GM21723 (cell line): ENCODE data around the gene MYOC.
"Not testable (repeated sequence)": the region's sequence is repeated elsewhere in the genome, so short reads cannot be mapped to it uniquely, and the experiment has no call there.

ENCODE experiments used
- ATAC-seq: cut with Tn5 transposase; IDR thresholded peaks from one replicate; pipeline ENCODE4 v1.9.1; 2021; ENCODE audit warnings: mild to moderate bottlenecking, moderate library complexity; ENCODE audit not compliant: unreplicated experiment

The MYOC gene

GRCh38 chr1:171611306-171611705 is 41.2 kb downstream of the MYOC start:
- no peak for ATAC-seq

DNA sequence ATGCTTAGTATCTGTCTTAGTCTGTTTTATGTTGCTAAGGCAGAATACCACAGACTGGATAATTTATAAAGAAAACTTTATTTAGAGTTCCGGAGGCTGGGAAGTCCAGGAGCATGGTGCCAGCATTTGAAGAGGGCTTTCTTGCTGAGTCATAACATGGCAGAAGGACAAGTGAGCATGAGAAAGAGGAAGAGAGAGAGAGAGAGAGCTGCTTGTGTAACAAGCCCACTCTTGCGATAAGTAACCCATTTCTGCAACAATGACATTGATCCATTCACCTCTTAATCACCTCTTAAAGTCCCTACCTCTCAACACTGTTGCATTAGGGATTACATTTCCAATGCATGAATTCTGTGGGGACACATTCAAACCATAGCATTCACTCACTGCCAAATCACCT is 42.1 kb downstream of the MYOC start:
- no peak for ATAC-seq

DNA sequence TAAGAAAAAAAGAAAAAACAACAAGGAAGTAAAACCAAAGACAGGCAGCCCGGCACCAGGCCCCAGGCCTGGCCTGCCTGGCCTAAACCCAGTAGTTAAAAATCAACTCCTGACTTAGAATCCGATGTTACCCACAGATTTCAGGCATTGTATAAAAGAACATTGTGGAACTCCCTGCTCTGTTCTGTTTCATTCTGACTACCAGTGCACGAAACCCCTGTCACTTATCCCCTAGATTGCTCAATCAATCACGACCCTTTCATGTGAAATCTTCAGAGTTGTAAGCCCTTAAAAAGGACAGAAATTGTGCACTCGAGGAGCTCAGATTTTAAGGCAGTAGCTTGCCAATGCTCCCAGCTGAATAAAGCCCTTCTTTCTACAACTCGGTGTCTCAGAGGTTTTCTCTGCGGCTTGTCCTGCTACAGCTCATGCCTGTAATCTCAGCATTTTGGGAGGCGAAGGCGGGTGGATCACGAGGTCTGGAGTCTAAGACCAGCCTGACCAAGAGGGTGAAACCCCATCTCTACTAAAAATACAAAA is 46.0 kb downstream of the MYOC start:
- ATAC-seq = no peak

DNA sequence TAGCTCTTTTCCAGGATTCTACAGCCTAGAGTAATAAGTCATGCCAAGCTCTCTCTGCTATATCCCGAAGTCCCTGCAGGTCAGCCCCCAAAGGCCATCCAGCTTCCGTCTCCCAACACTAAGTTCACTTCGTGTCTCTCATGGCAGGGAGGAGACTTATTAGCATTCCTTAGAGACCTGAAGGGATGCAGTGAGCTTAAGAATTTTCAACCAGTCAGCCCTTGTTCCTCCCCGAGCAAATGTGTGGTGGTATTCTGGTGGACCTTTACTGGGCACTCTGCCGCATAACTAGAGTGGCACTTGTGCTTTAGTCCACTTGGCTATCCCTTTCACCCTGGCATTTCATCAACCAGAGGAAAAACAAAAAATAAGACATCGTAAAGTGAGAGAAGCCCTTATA is 49.4 kb downstream of the MYOC start:
- ATAC-seq = not testable (repeated sequence)

GRCh38 chr1:171600862-171601261 is 51.6 kb downstream of the MYOC start:
- ATAC-seq = no peak

- ATAC-seq = not testable (repeated sequence)
Observed at GRCh38 chr1:171600310-171600709, 52.2 kb downstream of the MYOC start.

DNA sequence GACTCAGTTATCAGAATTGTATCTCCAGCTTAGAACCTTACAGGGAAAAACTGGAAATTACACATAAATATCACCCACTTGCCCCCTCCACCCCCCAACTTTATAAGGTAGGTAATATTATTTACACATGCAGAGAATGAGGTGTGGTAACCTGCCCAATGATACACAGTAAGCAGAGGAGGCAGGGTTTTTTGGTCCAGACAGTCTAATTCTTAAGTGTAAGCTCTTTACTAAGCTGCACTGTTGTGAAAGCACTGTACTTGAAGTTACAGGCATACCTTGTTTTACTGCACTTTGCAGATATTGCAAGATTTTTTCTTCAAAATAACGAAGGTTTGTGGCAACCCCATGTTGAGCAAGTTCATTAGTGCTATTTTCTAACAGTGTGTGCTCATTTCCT is 55.3 kb downstream of the MYOC start:
- no peak for ATAC-seq

DNA sequence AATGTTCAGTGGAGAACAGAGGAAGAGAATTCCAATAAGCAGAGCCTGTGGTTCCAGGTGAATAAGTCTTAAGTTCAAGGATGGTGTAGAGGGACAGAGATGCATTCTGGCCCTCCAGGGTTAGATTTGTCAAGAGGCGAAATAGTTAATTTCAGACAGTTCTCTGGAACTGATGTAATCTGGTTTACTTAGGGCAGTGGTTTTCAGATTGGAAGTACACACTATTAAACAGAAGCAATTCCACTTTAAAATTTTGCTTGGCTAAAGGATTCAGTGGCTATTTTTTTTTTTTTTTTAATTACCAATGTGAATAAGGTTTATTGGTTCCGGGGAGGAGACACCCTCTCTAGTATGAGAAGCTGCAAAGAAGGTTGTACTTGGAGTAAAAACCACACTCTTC is 55.8 kb downstream of the MYOC start:
- ATAC-seq = no peak

DNA sequence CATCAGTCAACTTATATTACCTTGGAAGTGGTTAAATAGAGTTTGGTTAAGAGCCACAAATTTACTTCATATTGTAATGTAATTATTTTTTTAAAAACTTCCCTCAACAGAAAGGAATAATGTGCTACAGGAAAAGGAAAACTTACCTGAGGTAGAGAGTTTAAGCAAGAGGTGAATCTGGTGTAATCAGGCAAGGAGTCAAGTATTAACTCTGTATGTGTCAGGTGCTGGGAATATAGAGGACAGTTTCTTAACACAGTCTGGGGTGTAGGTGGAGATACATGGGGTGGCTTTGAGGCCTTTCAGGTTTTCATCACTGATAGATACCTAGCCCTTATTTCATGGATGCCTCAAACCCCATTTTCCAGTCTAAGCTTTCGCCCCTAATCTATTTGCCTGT is 56.4 kb downstream of the MYOC start:
- no peak for ATAC-seq

- ATAC-seq = no peak
Observed at GRCh38 chr1:171595324-171595723, 57.2 kb downstream of the MYOC start.

- ATAC-seq = no peak
Observed at GRCh38 chr1:171590022-171590421, 62.5 kb downstream of the MYOC start.

DNA sequence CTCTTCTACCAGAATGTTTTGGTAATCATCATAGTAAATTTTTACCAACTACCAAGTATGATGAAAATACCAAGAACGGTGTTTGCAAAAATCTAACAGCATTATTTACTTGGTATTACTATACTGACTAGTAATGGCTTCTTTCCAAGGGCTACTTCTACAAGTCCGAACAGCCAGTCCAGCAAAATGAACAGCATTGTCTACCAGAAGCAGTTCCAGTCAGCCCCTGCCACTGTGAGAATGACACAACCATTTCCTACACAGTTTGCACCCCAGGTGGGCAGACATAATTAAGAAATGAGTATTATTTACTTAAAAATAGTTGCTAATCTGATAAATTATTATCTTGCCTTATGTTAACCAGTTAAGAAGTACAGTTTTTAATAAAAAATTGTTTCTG is 64.3 kb downstream of the MYOC start:
- no peak for ATAC-seq

DNA sequence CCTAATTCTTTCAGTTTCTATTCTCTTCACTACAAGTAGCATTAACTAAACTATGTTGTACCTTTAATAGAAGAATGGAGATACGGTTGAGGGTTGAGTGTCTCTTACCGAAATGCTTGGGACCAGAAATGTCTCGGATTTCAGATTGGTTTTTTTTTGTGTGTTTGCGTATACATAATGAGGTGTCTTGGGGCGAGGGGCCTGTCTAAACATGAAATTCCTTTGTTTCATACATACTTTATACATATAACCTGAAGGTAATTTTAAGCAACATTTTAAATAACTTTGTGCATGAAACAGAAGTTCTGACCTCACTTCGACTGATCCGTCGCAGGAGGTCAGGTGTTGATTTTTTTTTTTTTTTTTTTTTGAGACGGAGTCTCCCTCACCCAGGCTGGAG is 66.8 kb downstream of the MYOC start:
- ATAC-seq = no peak
